Right ventricle myocardium inferior (tissue), 1 donor: Measurements from ENCODE around the gene CREBBP. TPM values are rescaled to one million over a fixed set of nuclear protein-coding genes. Genes with fewer than 3 reads are reported as not detected.
A peak's percentile ranks its signal among the peaks of the same experiment; 100 is the strongest.

Source experiments
- ATAC-seq: fragments of 200-7000 bp; cut with Tn5 transposase; one replicate; pipeline ENCODE4 v1.9.1; 2020; ENCODE audit warnings: mild to moderate bottlenecking, moderate library complexity
- DNase-seq: peaks from one replicate; pipeline ENCODE4 v3.0.0; 2021; ENCODE audit errors: missing footprints
- intact Hi-C: fragments of 100-400 bp; cut with DNase I; formaldehyde crosslinking; loops from one replicate; pipeline ENCODE4 v1.11.0; 2022
- total RNA-seq: library from RNA; stranded (reverse); fragmentation: NEBNext Ultra II Directional; extraction: Animal tissue kit (Norgen Biotek cat#: 25700); gene quantifications from one replicate; pipeline ENCODE4 v1.2.1, GENCODE V29; 2021
- donor health status: DM: no; HTN: yes; CAD: no; lungs with severe emphysema.

The CREBBP gene
- total RNA-seq, 1 donor from 2014 or later = 38.0 TPM

- intact Hi-C loops = no loop called here
- ATAC-seq = no peak
- peak; percentile 56 for DNase-seq
These were observed 204.8 kb downstream of the CREBBP start for GRCh38 chr16:3675601-3676130.

Other genes with a start within 250 kb of the CREBBP start
- 7.5 TPM for gene DNASE1, start 226.0 kb downstream of the CREBBP start, total RNA-seq
- gene TRAP1, start 163.2 kb downstream of the CREBBP start, total RNA-seq = 134 TPM
- 48.2 TPM for gene ADCY9, start 235.7 kb upstream of the CREBBP start, total RNA-seq